ENCODE measurements around the gene NRG3.

DNA sequence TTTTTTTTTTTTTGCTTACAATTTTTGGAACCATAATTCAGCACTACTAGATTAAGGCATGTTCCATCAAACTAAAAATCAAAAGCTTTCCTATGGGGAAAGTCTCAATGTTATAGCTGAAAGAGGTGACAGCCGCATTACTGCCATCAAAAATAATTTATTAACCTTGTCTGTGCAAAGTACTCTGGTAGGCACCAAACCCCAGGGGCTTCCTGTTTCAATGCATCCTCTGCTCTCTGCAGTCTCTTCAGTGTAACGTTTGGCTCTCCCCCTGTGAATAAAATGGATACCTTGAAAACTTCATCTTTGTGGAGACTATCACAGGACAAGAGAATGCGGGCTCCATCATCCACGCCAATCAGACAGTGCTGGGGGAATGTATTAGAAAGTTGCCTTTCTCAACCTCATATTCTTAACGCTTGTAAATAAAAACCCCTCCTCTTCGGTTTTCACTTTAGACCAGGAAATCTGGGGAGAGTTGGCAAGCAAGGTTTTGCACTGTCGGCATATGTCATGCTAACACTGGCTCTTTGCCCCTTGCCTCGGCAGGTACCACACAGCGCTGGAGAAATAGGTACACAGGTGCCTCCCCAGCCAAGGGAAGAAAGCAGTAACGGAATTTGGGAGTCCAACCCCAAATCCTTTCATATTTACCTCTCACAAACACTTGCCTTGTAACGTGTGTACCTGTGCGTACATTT lies 1.6 kb upstream of the NRG3 start:
- TF ChIP-seq POLR2A (IDR thresholded peaks at IDR 0.05) (no peak), POLR2AphosphoS5 (IDR thresholded peaks at IDR 0.05) (no peak)
- TF ChIP-seq, protein P1, sequence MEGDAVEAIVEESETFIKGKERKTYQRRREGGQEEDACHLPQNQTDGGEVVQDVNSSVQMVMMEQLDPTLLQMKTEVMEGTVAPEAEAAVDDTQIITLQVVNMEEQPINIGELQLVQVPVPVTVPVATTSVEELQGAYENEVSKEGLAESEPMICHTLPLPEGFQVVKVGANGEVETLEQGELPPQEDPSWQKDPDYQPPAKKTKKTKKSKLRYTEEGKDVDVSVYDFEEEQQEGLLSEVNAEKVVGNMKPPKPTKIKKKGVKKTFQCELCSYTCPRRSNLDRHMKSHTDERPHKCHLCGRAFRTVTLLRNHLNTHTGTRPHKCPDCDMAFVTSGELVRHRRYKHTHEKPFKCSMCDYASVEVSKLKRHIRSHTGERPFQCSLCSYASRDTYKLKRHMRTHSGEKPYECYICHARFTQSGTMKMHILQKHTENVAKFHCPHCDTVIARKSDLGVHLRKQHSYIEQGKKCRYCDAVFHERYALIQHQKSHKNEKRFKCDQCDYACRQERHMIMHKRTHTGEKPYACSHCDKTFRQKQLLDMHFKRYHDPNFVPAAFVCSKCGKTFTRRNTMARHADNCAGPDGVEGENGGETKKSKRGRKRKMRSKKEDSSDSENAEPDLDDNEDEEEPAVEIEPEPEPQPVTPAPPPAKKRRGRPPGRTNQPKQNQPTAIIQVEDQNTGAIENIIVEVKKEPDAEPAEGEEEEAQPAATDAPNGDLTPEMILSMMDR (IDR thresholded peaks at IDR 0.05) = no peak

Measured in prostate gland (tissue), 2 donors.